GM18951 (cell line): ENCODE measurements around the gene MPRIP.

Source experiments
- POLR2A ChIP-seq: IDR thresholded peaks from 4 replicates; pipeline ENCODE4 v1.6.1; 2011; ENCODE audit warnings: mild to moderate bottlenecking; ENCODE audit not compliant: insufficient read length, insufficient read depth; ENCODE audit errors: extremely low read depth
- in situ Hi-C: fragments of 300-500 bp; cut with MboI; formaldehyde crosslinking; loops from one replicate; pipeline ENCODE4 v1.12.0; 2022; ENCODE audit warnings: low sequenced_read_pairs, mixed read lengths, inconsistent platforms; ENCODE audit not compliant: unreplicated experiment

Gene MPRIP

GRCh38 chr17:17055286-17056155 is 13.3 kb downstream of the MPRIP start:
- TF ChIP-seq POLR2A, result no peak
- in situ Hi-C loops, result no loop called here

- in situ Hi-C loops, result no loop called here
- no peak for TF ChIP-seq POLR2A
Observed at GRCh38 chr17:17056156-17056539, 13.9 kb downstream of the MPRIP start.

GRCh38 chr17:17057057-17057551 is 14.8 kb downstream of the MPRIP start:
- no peak for TF ChIP-seq POLR2A
- in situ Hi-C loops, result no loop called here

- no peak for TF ChIP-seq POLR2A
- in situ Hi-C loops, result no loop called here
Observed at GRCh38 chr17:17058304-17058703, 16.0 kb downstream of the MPRIP start.

- no peak for TF ChIP-seq POLR2A
- in situ Hi-C loops, result no loop called here
Observed at GRCh38 chr17:17059301-17059890, 17.1 kb downstream of the MPRIP start.

- no peak for TF ChIP-seq POLR2A
- in situ Hi-C loops, result no loop called here
Observed at GRCh38 chr17:17060001-17060922, 18.0 kb downstream of the MPRIP start.

GRCh38 chr17:17060930-17061329 is 18.7 kb downstream of the MPRIP start:
- in situ Hi-C loops, result no loop called here
- TF ChIP-seq POLR2A, result no peak

- no peak for TF ChIP-seq POLR2A
- in situ Hi-C loops, result no loop called here
Observed at GRCh38 chr17:17061516-17061915, 19.3 kb downstream of the MPRIP start.

GRCh38 chr17:17062356-17062755 is 20.1 kb downstream of the MPRIP start:
- in situ Hi-C loops, result no loop called here
- TF ChIP-seq POLR2A, result no peak

- in situ Hi-C loops, result no loop called here
- no peak for TF ChIP-seq POLR2A
Observed at GRCh38 chr17:17062866-17063265, 20.6 kb downstream of the MPRIP start.

- no peak for TF ChIP-seq POLR2A
- in situ Hi-C loops, result no loop called here
Observed at GRCh38 chr17:17063546-17064122, 21.4 kb downstream of the MPRIP start.

- in situ Hi-C loops, result no loop called here
- TF ChIP-seq POLR2A, result no peak
Observed at GRCh38 chr17:17064322-17064721, 22.1 kb downstream of the MPRIP start.

- TF ChIP-seq POLR2A, result no peak
- in situ Hi-C loops, result no loop called here
Observed at GRCh38 chr17:17066021-17066420, 23.8 kb downstream of the MPRIP start.
